ENCODE measurements around the gene OR2V2. TPM values are rescaled to one million over a fixed set of nuclear protein-coding genes. Genes with fewer than 3 reads are reported as not detected.

The OR2V2 gene
- total RNA-seq, 1 donor from 2014 or later: not detected

DNA sequence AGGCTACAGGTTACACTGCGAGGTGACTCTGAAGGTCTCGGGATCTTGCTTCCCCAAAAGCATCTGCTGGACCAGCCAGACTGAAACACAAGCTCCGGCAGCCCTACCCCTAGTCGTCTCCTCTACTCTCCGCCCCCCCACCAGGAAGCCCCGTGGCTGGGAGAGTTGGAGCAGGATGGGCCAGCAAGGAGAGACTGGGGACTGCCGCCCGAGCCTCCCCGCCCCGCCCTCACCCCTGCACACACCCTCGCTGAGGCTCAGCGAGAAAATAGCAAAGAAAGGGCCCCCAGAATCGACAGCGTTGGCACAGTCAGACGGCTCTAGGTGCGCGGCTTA, 56.4 kb downstream of the OR2V2 start:
- intact Hi-C loops (cut with micrococcal nuclease): no loop called here
- DNase-seq (no peak), ATAC-seq (ENCODE audit: low read depth) (no peak)
- H3K9me3 Mint-ChIP-seq: no peaks in the 10 kb centered on the region
- no peak for TF ChIP-seq CTCF (IDR thresholded peaks at IDR 0.05)
- peaks cover 15% of the 10 kb centered on the region for H3K27me3 Mint-ChIP-seq
- ChIA-PET POLR2A (interaction anchor here (2.8 to 12.3 kb wide), 2 partner anchors 15 to 19 kb away, joined by 19 to 317 read pairs; partner anchors contain the start of gene TRIM41), CTCF (no interaction called here)
- peak overlapping the region; percentile 85 for H3K4me3 Mint-ChIP-seq
- H3K27ac Mint-ChIP-seq: no peak overlapping the region
- H3K36me3 Mint-ChIP-seq (ENCODE audit: low read depth): peaks cover 9% of the 10 kb centered on the region
- H3K4me1 Mint-ChIP-seq: peaks cover 55% of the 10 kb centered on the region

GRCh38 chr5:181204113-181204825, 56.9 kb downstream of the OR2V2 start:
- TF ChIP-seq CTCF (IDR thresholded peaks at IDR 0.05): no peak
- intact Hi-C loops (cut with micrococcal nuclease): no loop called here
- peaks cover 50% of the 10 kb centered on the region for H3K4me1 Mint-ChIP-seq
- CTCF ChIA-PET: interaction anchor here (1.0 kb wide), 1 partner anchor 13 kb away, joined by 5 read pairs; no protein-coding TSS in a partner anchor
- peaks cover 9% of the 10 kb centered on the region for H3K36me3 Mint-ChIP-seq (ENCODE audit: low read depth)
- peaks cover 15% of the 10 kb centered on the region for H3K27me3 Mint-ChIP-seq
- H3K27ac Mint-ChIP-seq: no peak overlapping the region
- H3K4me3 Mint-ChIP-seq: peak overlapping the region; percentile 85
- POLR2A ChIA-PET: interaction anchor here (0.6 to 12.3 kb wide), 5 partner anchors 15 to 382 kb away, joined by 3 to 317 read pairs (median 6); partner anchors contain the start of gene TRIM41
- DNase-seq (peak; percentile 31), ATAC-seq (ENCODE audit: low read depth) (no peak)
- H3K9me3 Mint-ChIP-seq: no peaks in the 10 kb centered on the region

DNA sequence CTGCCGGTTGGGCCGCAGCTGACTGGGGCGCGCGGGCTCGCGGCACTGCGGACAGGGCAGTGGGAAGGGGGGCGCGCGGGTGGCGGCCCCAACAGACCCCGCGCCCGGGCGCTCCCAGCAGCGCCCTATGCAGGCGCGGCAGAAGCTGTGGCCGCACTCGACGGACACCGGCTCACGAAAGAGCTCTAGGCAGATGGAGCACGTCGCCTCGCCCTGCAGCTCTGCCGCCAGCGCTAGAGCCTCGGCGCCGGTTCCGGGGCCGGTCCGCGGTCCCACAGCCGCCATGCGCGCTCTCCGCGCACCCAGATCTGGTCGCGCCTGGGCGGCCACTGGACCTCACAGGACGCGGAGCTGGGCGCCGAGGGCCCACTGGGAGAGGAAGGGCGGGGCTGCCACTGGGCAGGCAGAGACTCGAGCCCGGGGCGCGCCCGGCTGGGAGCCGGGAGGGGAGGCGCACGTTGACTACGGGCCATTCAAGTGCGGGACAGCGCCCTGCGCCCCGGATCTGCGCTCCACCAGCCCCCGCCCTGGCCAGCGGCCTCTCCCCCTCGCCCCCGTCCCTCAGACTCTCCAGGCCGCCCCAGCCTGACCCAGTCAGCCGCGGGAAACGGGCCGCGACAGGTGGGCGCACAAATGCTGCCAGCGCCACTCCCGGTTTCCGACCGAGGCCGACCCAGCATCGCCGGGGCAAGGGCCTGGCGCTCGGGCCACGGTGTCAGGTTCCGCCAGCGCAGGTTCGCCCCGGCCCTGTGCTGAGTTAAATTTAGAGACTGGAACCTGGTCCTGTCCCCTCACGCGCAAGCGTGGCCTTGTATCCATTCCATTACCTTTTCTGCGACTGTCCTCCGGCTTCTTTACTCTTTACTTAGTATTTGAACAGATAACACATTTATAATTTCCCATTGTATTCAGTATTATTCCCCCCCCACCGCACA, 57.7 kb downstream of the OR2V2 start, which contains the start of gene TRIM7:
TSS of gene TRIM7 (minus strand) at position 371 of the 935 bp plus-strand sequence. CDS start at position 285, 86 bp downstream.
- DNase-seq (peak; percentile 46), ATAC-seq (ENCODE audit: low read depth) (no peak)
- peaks cover 42% of the 10 kb centered on the region for H3K4me1 Mint-ChIP-seq
- intact Hi-C loops (cut with micrococcal nuclease): loop anchor here (5.0 kb wide), 1 partner anchor 37 kb away; the partner anchor contains the start of gene RACK1
- peak within 1 kb of the TSS; percentile 97 for H3K27ac Mint-ChIP-seq
- H3K27me3 Mint-ChIP-seq: peaks cover 15% of the 10 kb centered on the region
- H3K9me3 Mint-ChIP-seq: no peaks in the 10 kb centered on the region
- ChIA-PET POLR2A (interaction anchor here (0.6 to 12.3 kb wide), 7 partner anchors 16 to 383 kb away, joined by 3 to 317 read pairs (median 6); partner anchors contain the start of genes RACK1 and TRIM41), CTCF (interaction anchor here (1.0 kb wide), 1 partner anchor 14 kb away, joined by 5 read pairs; no protein-coding TSS in a partner anchor)
- H3K4me3 Mint-ChIP-seq: peak within 1 kb of the TSS; percentile 92
- TF ChIP-seq CTCF (IDR thresholded peaks at IDR 0.05): no peak
- H3K36me3 Mint-ChIP-seq (ENCODE audit: low read depth): peaks cover 9% of the 10 kb centered on the region

- ChIA-PET POLR2A (interaction anchor here (0.6 to 12.3 kb wide), 9 partner anchors 11 to 55 kb away, joined by 3 to 317 read pairs (median 11); partner anchors contain the start of genes RACK1, TRIM41 and TRIM52), CTCF (interaction anchor here (1.7 to 3.3 kb wide), 3 partner anchors 15 to 38 kb away, joined by 5 to 17 read pairs (median 7); partner anchors contain the start of gene RACK1)
- peak overlapping the region; percentile 97 for H3K27ac Mint-ChIP-seq
- H3K36me3 Mint-ChIP-seq (ENCODE audit: low read depth): peaks cover 9% of the 10 kb centered on the region
- peak; percentile 10 for ATAC-seq (ENCODE audit: low read depth)
- peak overlapping the region; percentile 92 for H3K4me3 Mint-ChIP-seq
- H3K9me3 Mint-ChIP-seq: no peaks in the 10 kb centered on the region
- TF ChIP-seq CTCF (IDR thresholded peaks at IDR 0.05): no peak
- no peak for DNase-seq
- H3K4me1 Mint-ChIP-seq: peaks cover 36% of the 10 kb centered on the region
- H3K27me3 Mint-ChIP-seq: peaks cover 15% of the 10 kb centered on the region
- intact Hi-C loops (cut with micrococcal nuclease): loop anchor here (5.0 kb wide), 1 partner anchor 36 kb away; the partner anchor contains the start of gene RACK1
Measured at GRCh38 chr5:181205761-181206649, 58.6 kb downstream of the OR2V2 start.
